Measurements from ENCODE around the gene ZNF232. TPM values are rescaled to one million over a fixed set of nuclear protein-coding genes. Genes with fewer than 3 reads are reported as not detected.

ZNF232 gene
- total and polyA plus RNA-seq, 2 of the 13 experiments (the other 11 are each of a cell fraction or from before 2014, with no cell fraction given), result 7.8 to 28.7 TPM

DNA sequence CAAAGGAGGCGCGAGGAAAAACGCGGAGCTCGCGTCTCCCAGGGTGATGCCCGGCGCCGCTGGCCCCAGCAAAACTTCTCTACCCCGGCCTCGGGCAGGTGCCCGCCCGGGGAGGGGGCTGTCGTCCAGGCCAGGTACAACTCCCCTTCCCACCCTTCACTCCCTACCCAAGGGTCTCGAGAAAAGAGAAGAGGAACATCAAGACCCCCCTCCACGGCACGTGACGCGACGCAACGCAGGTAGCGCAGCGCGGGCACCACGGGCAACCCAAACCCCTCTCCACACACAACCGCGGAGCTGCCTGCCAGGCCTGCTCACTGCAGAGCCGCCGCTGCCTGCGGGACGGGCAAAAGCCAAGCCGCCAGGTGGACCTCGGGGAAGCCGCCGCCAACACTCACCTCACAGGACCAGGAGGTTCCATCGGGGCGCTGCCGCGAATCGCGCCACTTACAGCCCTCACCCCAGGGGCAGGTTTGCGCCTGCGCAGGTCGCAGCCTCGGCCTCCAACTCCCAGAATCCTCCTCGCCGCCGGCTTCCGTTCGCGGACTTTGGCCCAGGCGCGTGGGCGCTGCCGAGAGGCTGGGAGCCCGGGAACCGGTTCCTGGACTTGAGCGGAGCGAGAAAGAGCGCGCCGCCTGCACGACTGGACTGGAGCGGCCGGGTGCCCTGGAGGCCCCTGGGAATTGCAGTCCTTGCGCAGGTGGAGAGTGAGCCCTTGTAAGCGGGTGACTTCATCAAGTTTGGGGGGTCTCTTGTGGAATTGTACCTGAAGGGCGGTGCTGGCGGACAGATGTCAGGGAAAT, at the start of gene ZNF232 (continued):
- TF ChIP-seq EED (CRISPR knock-in tag; IDR thresholded peaks at IDR 0.05) (peak; percentile 55; the same call in 1 of the 2 replicates), ZNF484 (CRISPR knock-in tag; IDR thresholded peaks at IDR 0.05; ENCODE audit: borderline replicate concordance, low read depth) (no peak), HNF1B (CRISPR knock-in tag; IDR thresholded peaks at IDR 0.05) (peak; percentile 97), FOXK1 (CRISPR knock-in tag; IDR thresholded peaks at IDR 0.05; ENCODE audit: borderline replicate concordance, low read depth) (peak; percentile 47; the same call in 1 of the 2 replicates), NCOA5 (CRISPR knock-in tag; IDR thresholded peaks at IDR 0.05) (no peak), TP53 (CRISPR knock-in tag; conservative IDR thresholded peaks at IDR 0.05) (no peak), ZMYM2 (CRISPR knock-in tag; IDR thresholded peaks at IDR 0.05) (no peak), ZNF773 (CRISPR knock-in tag; IDR thresholded peaks at IDR 0.05; ENCODE audit: borderline replicate concordance) (no peak), SP140L (CRISPR knock-in tag; IDR thresholded peaks at IDR 0.05; ENCODE audit: borderline replicate concordance) (no peak), ZNF446 (CRISPR knock-in tag; IDR thresholded peaks at IDR 0.05) (no peak), TFAP4 (IDR thresholded peaks at IDR 0.05; ENCODE audit: borderline replicate concordance, low read depth) (peak; percentile 51; the same call in 1 of the 2 replicates), ZNF709 (CRISPR knock-in tag; IDR thresholded peaks at IDR 0.05) (no peak), ZNF564 (CRISPR knock-in tag; IDR thresholded peaks at IDR 0.05) (peak; percentile 65; the same call in 1 of the 2 replicates), ZBTB21 (CRISPR knock-in tag; IDR thresholded peaks at IDR 0.05) (no peak), ZNF552 (CRISPR knock-in tag; IDR thresholded peaks at IDR 0.05; ENCODE audit: borderline replicate concordance) (peak; percentile 91), ZFP90 (CRISPR knock-in tag; IDR thresholded peaks at IDR 0.05; ENCODE audit: borderline replicate concordance) (peak; percentile 71; the same call in 1 of the 2 replicates), NFRKB (IDR thresholded peaks at IDR 0.05) (no peak), RBM22 (optimal IDR thresholded peaks at IDR 0.05; ENCODE audit: low read length) (no peak), BORCS8-MEF2B (CRISPR knock-in tag; IDR thresholded peaks at IDR 0.05) (peak; percentile 79; the same call in 1 of the 2 replicates), AKAP8 (CRISPR knock-in tag; IDR thresholded peaks at IDR 0.05) (no peak)
- TF ChIP-seq, protein P1, sequence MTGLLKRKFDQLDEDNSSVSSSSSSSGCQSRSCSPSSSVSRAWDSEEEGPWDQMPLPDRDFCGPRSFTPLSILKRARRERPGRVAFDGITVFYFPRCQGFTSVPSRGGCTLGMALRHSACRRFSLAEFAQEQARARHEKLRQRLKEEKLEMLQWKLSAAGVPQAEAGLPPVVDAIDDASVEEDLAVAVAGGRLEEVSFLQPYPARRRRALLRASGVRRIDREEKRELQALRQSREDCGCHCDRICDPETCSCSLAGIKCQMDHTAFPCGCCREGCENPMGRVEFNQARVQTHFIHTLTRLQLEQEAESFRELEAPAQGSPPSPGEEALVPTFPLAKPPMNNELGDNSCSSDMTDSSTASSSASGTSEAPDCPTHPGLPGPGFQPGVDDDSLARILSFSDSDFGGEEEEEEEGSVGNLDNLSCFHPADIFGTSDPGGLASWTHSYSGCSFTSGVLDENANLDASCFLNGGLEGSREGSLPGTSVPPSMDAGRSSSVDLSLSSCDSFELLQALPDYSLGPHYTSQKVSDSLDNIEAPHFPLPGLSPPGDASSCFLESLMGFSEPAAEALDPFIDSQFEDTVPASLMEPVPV (CRISPR knock-in tag; IDR thresholded peaks at IDR 0.05), result peak; percentile 92
- TF ChIP-seq, protein P2, sequence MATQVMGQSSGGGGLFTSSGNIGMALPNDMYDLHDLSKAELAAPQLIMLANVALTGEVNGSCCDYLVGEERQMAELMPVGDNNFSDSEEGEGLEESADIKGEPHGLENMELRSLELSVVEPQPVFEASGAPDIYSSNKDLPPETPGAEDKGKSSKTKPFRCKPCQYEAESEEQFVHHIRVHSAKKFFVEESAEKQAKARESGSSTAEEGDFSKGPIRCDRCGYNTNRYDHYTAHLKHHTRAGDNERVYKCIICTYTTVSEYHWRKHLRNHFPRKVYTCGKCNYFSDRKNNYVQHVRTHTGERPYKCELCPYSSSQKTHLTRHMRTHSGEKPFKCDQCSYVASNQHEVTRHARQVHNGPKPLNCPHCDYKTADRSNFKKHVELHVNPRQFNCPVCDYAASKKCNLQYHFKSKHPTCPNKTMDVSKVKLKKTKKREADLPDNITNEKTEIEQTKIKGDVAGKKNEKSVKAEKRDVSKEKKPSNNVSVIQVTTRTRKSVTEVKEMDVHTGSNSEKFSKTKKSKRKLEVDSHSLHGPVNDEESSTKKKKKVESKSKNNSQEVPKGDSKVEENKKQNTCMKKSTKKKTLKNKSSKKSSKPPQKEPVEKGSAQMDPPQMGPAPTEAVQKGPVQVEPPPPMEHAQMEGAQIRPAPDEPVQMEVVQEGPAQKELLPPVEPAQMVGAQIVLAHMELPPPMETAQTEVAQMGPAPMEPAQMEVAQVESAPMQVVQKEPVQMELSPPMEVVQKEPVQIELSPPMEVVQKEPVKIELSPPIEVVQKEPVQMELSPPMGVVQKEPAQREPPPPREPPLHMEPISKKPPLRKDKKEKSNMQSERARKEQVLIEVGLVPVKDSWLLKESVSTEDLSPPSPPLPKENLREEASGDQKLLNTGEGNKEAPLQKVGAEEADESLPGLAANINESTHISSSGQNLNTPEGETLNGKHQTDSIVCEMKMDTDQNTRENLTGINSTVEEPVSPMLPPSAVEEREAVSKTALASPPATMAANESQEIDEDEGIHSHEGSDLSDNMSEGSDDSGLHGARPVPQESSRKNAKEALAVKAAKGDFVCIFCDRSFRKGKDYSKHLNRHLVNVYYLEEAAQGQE (IDR thresholded peaks at IDR 0.05; ENCODE audit: borderline replicate concordance in 1 of 2, low read depth in 1 of 2, low read length in 2 of 2), result no peak
